IMR-90 (cell line): ENCODE data around the gene TIMM9.

Source experiments
- BHLHE40 ChIP-seq: fragments of 150-350 bp; IDR thresholded peaks from 2 replicates; pipeline ENCODE4 v1.6.1; 2016; ENCODE audit warnings: mild to moderate bottlenecking, low read depth, low read length
- CEBPB ChIP-seq: IDR thresholded peaks from 2 replicates; pipeline ENCODE4 v1.6.1; 2012; ENCODE audit warnings: low read depth, low read length, improper control_type of control experiment
- FOS ChIP-seq: fragments of 150-350 bp; IDR thresholded peaks from 2 replicates; pipeline ENCODE4 v1.6.1; 2016; ENCODE audit warnings: low read depth, low read length
- MAZ ChIP-seq: IDR thresholded peaks from 2 replicates; pipeline ENCODE4 v1.6.1; 2012; ENCODE audit warnings: low read depth, mild to moderate bottlenecking, low read length, improper control_type of control experiment, moderate library complexity, borderline replicate concordance
- MXI1 ChIP-seq: IDR thresholded peaks from 2 replicates; pipeline ENCODE4 v1.6.1; 2012; ENCODE audit warnings: low read depth, mild to moderate bottlenecking, low read length, moderate library complexity, borderline replicate concordance
- NFE2L2 ChIP-seq: fragments of 150-350 bp; IDR thresholded peaks from 2 replicates; pipeline ENCODE4 v1.6.1; 2016; ENCODE audit warnings: low read depth, mild to moderate bottlenecking, low read length
- POLR2A ChIP-seq: IDR thresholded peaks from 2 replicates; pipeline ENCODE4 v1.6.1; 2012; ENCODE audit warnings: mild to moderate bottlenecking, low read depth, low read length
- RAD21 ChIP-seq: IDR thresholded peaks from 2 replicates; pipeline ENCODE4 v1.6.1; 2012; ENCODE audit warnings: low read length, improper control_type of control experiment
- RCOR1 ChIP-seq: IDR thresholded peaks from 2 replicates; pipeline ENCODE4 v1.6.1; 2012; ENCODE audit warnings: mild to moderate bottlenecking, low read length, improper control_type of control experiment; ENCODE audit not compliant: insufficient replicate concordance
- RFX5 ChIP-seq: IDR thresholded peaks from 2 replicates; pipeline ENCODE4 v1.8.0; 2012; ENCODE audit warnings: low read depth, mild to moderate bottlenecking, low read length, moderate library complexity
- SMC3 ChIP-seq: fragments of 150-350 bp; IDR thresholded peaks from 2 replicates; pipeline ENCODE4 v1.6.1; 2016; ENCODE audit warnings: low read depth, mild to moderate bottlenecking, antibody characterized with exemption, low read length, moderate library complexity
- TF ChIP-seq, protein P1 (sequence below): conservative IDR thresholded peaks from 2 replicates; pipeline ENCODE4 v1.5.1; 2012; ENCODE audit warnings: mild to moderate bottlenecking, low read depth, low read length, improper control_type of control experiment
- TF ChIP-seq, protein P2 (sequence below): fragments of 150-350 bp; IDR thresholded peaks from 2 replicates; pipeline ENCODE4 v1.6.1; 2017; ENCODE audit warnings: mild to moderate bottlenecking, antibody characterized with exemption, low read length, low read depth

DNA sequence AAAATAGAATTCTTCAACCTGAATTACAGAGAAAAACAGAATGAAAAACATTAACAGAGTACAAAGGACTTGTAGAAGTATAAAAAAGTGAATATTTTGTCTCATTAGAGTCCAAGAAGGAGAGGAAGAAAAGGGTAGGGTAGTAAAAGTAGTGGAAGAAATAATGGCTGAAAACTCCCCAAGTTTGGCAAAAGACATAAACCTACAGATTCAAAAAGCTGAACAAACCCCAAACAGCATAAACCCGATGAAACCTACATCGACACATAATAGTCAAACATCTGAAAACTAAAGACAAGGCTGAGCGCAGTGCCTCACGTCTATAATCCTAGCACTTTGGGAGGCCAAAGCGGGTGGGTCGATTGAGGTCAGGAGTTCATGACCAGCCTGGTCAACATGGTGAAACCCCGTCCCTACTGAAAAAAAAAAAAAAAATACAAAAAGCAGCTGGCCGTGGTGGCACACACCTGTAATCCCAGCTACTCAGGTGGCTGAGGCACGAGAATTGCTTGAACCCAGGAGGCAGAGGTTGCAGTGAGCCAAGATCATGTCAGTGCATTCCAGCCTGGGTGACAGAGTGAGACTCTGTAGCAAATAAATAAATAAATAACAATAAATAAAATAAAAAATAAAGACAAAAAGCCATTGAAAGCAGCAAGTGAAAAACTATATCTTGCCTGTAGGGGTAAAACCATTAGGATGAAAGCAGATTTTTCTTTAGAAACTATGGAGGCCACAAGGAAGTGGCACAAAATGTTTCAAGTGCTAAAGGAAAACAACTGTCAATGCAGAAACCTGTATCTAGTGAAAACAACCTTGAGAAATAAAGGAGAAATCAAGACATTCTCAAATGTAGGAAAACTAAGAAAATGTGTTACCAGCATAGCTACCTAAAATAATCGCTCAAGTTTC is 11.4 kb downstream of the TIMM9 start:
- TF ChIP-seq RCOR1 (no peak), POLR2A (no peak), MXI1 (no peak), BHLHE40 (no peak), CEBPB (no peak), RFX5 (no peak), NFE2L2 (no peak), RAD21 (no peak), MAZ (no peak), FOS (no peak), SMC3 (no peak)
- TF ChIP-seq, protein P1, sequence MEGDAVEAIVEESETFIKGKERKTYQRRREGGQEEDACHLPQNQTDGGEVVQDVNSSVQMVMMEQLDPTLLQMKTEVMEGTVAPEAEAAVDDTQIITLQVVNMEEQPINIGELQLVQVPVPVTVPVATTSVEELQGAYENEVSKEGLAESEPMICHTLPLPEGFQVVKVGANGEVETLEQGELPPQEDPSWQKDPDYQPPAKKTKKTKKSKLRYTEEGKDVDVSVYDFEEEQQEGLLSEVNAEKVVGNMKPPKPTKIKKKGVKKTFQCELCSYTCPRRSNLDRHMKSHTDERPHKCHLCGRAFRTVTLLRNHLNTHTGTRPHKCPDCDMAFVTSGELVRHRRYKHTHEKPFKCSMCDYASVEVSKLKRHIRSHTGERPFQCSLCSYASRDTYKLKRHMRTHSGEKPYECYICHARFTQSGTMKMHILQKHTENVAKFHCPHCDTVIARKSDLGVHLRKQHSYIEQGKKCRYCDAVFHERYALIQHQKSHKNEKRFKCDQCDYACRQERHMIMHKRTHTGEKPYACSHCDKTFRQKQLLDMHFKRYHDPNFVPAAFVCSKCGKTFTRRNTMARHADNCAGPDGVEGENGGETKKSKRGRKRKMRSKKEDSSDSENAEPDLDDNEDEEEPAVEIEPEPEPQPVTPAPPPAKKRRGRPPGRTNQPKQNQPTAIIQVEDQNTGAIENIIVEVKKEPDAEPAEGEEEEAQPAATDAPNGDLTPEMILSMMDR = no peak
- TF ChIP-seq, protein P2, sequence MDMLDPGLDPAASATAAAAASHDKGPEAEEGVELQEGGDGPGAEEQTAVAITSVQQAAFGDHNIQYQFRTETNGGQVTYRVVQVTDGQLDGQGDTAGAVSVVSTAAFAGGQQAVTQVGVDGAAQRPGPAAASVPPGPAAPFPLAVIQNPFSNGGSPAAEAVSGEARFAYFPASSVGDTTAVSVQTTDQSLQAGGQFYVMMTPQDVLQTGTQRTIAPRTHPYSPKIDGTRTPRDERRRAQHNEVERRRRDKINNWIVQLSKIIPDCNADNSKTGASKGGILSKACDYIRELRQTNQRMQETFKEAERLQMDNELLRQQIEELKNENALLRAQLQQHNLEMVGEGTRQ = no peak
